Stimulated activated CD8-positive, alpha-beta memory T cell treated with anti-CD3 and anti-CD28 coated beads, Interleukin-4, amount 100 ng/mL, for 1 hour (primary cell): Measurements from ENCODE around the gene FRAS1.
"Not testable (repeated sequence)": the region's sequence is repeated elsewhere in the genome, so short reads cannot be mapped to it uniquely, and the experiment has no call there.

ENCODE experiments used
- DNase-seq, 2 donors: peaks; one replicate each; pipeline ENCODE4 v3.0.0-alpha.2; 2020; ENCODE audit warnings: low read depth in 2 of 2, low spot score in 1 of 2

FRAS1 gene

GRCh38 chr4:78268597-78268996, 211.5 kb downstream of the FRAS1 start:
- DNase-seq: no peak

DNA sequence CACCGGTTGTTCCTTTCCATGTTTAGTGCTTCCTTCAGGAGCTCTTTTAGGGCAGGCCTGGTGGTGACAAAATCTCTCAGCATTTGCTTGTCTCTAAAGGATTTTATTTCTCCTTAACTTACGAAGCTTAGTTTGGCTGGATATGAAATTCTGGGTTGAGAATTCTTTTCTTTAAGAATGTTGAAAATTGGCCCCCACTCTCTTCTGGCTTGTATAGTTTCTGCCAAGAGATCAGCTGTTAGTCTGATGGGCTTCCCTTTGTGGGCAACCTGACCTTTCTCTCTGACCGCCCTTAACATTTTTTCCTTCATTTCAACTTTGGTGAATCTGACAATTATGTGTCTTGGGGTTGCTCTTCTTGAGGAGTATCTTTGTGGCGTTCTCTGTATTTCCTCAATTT, 218.3 kb downstream of the FRAS1 start:
- not testable (repeated sequence) for DNase-seq

GRCh38 chr4:78286281-78286680, 229.2 kb downstream of the FRAS1 start:
- no peak for DNase-seq

GRCh38 chr4:78288327-78288726, 231.2 kb downstream of the FRAS1 start:
- no peak for DNase-seq

- DNase-seq: no peak
Measured at GRCh38 chr4:78291277-78291676, 234.2 kb downstream of the FRAS1 start.

- DNase-seq: no peak
Measured at GRCh38 chr4:78292341-78292740, 235.2 kb downstream of the FRAS1 start.

DNA sequence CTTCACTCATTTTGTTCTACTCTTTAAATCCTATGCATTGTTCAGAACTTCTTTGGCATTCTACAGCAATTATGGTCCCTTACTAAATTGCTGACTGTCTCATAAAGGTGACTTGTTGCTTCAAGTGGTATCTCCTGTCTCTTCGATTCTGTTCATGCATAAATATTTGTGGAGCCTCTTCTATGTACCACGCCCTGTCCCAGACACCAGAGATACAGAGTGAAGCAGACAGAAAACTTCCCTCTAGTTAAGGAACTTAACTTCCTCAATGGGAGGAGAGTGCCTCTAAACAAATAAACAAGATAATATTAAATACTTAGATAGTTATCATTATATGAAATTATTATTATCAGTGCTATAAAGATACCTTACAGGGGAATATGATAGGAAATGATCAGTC, 235.7 kb downstream of the FRAS1 start:
- DNase-seq: no peak

DNA sequence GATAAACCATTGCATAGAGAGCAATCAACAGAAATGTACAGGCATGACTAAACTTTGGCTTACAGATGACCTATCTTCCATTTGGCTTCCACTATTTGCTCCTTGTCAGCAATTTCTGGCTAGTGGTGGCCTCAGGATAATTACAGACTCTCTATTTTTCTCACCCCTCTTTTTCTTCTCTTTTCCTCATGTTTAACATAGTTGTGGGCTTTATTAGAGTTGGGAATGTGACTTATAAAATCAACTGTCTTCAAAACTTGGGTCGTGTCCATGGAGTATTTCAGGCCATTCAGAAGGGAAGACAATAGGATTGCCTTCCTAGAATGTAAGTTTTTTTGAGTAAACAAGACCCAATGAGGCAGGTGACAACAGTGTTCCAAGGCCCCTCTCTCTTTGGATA, 236.2 kb downstream of the FRAS1 start:
- DNase-seq: no peak

GRCh38 chr4:78293821-78294301, 236.7 kb downstream of the FRAS1 start:
- DNase-seq: no peak

- DNase-seq: no peak
Measured at GRCh38 chr4:78296261-78296660, 239.1 kb downstream of the FRAS1 start.

DNA sequence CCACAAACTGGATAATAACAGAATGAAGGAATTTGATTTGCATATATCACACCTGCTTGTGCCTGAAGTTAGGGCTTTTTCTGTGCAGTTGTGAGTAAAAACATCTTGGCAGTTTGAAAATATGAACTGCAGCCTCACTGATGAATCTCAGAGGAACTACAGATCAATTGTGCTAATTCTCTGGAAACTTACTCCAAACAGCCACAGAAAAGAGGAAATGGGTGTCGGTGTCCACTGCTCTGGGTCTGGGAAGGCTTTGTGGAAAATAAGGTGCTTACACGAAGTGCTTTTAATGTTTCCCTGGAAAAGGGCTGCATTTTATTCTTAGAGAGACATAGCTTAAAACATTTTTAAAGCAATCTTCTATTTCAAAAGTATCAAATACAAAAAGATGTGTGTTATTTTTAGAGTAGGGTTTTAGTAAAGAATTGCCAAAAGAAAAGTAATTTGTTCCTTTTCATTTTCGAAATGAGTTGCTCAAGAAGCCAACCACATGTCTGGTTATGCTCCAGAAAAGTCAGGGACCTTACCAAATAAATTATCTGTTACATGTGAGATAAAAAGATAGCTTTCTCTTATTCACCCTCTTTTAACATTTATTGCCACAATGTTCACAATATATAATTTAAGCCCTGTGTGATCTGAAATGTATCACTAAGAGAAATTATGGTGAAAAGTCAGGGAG, 240.1 kb downstream of the FRAS1 start:
- DNase-seq: no peak

DNA sequence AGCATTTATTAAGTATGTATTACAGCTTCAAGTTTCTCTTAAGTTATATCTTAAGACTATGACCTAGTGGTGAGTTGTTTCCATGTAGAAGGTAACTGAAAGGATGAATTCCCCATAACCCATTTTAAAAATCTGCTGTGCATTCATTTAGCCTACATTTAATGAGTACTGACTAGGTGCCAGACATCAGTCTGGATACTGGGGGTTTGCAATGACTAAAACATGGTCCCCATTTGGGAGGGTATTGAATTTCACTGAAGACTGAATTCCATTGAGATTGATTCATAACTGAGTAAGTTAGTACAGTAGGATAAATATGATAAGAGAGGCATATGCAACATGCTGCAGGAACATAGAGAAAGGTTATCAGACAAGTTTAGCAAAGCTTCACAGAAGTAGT, 241.5 kb downstream of the FRAS1 start:
- DNase-seq: no peak

GRCh38 chr4:78299565-78299972, 242.4 kb downstream of the FRAS1 start:
- DNase-seq: no peak

DNA sequence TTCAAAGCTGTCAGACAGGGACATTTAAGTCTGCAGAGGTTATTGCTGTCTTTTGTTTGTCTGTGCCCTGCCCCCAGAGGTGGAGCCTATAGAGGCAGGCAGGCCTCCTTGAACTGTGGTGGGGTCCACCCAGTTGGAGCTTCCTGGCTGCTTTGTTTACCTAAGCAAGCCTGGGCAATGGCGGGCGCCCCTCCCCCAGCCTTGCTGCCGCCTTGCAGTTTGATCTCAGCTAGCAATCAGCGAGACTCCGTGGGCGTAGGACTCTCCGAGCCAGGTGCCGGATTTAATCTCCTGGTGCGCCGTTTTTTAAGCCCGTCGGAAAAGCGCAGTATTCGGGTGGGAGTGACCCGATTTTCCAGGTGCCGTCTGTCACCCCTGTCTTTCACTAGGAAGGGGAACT, 250.1 kb downstream of the FRAS1 start:
- DNase-seq: not testable (repeated sequence)

DNA sequence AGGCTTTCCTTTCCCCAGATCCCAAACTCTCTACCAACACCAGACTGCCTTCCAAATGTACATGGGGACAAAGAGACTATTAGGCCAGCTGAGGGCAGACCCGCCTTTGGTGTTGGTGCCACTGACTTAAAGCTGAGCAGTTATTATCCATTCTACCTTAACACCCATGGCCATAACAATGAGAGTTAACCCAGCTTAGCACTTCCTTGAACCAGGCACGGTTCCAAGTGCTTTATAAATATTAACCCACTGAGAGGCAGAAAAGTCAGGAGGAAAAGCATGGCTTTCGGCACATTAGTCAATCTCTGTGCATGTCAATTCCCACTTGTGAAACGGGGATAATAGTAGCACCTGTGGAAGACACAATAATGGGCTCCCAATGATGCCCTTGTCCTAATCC, 251.4 kb downstream of the FRAS1 start:
- no peak for DNase-seq

- no peak for DNase-seq
Measured at GRCh38 chr4:78309352-78309751, 252.2 kb downstream of the FRAS1 start.

DNA sequence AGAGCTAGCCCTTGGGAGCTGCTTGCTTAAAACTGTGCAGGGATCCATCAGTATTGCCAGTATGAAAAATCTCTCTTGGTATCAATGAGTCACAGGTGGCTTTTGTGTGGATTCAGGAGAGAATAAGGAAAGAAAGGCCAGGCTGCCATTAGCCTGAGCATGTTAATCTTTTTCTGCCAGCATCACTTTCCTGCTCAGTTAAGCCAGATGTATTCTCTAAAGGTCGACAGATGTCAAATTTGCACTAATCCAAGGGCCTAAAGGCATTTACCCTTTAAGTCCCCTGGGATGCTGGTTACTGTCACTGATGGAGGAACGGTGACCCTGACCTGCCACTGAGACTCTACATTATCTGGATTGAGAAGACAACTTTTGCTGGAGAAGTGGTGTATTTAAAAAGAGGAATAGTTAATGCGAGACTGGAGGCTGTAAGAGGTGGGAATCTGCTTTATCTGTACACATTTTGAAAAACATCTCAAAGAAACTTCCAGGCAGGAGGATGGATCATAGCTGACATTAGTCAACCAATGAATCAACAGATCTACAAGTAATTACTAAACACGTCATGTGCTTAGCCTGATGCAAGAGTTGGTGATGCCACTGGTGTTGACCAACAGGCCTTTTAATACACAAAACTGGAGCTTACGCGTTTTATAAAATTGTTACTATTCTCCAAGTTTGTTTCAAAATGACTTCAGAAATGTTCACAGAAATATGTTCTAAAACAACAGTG, 253.1 kb downstream of the FRAS1 start:
- DNase-seq: no peak

GRCh38 chr4:78310740-78311115, 253.6 kb downstream of the FRAS1 start:
- no peak for DNase-seq

GRCh38 chr4:78311306-78311705, 254.2 kb downstream of the FRAS1 start:
- DNase-seq: no peak

DNA sequence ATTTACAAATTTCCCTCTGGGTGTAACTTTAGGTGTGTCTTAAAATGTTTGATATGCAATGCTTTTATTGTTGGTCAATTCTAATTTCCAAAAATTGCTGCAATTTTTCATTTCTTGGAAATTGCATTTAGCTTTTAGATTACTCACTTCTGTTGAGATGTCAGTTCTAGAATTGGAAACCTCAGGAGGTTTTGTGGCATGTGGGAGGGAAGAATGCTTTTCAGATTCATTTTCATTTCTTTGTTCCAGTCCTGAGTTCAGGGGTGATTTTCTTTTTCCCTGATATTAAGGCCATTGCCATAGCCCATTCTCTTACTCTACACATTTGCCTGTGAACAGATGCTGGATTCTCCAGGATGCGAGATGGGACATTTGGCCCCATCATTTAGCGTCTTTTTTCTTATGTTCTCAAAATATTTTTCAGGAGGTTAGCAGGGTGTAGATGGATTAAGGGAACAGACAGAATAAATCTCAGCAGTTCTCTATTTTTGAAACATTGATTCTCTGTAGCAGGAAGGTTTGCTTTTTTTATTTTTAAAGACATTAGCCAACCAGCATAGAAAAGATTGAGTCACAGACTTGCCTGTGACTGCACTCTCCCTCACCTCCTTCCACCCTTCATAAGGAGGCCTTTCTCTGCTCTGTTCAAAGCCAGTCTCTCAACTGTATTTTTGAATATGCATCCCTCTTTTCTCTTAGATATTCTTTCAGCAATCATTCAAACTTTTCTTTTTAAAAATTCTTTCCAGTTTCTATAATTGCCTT, 256.0 kb downstream of the FRAS1 start:
- no peak for DNase-seq

- DNase-seq: no peak
Measured at GRCh38 chr4:78313754-78314120, 256.6 kb downstream of the FRAS1 start.

- DNase-seq: no peak
Measured at GRCh38 chr4:78318126-78318525, 261.0 kb downstream of the FRAS1 start.
